Spleen (tissue), 7 donors: ENCODE results near the gene SAP30.

ENCODE experiments used
- POLR2AphosphoS5 ChIP-seq, 3 donors: sonication (generic); formaldehyde crosslinking; IDR thresholded peaks; one replicate each; pipeline ENCODE4 v1.5.1; 2017; ENCODE audit warnings: antibody characterized with exemption in 3 of 3
- TF ChIP-seq, protein P1 (sequence below), 11 experiments: fragments of 200-600 bp in 7 of 11; fragments of 450-650 bp in 4 of 11; sonication (generic) in 4 of 11; IDR thresholded peaks in 8 of 11; conservative IDR thresholded peaks in 3 of 11; 1 replicate in 7 of 11; 2 replicates in 4 of 11; pipeline versions ENCODE4 v1.4.0 to v1.8.0; 2016 to 2021; ENCODE audit warnings: antibody characterized with exemption in 11 of 11, inconsistent platforms in 4 of 11, mild to moderate bottlenecking in 1 of 11
- donor health status: DM: no; HTN: no; CAD: no; lungs with moderate emphysema.
- donor health status: DM: no; HTN: no; CAD: no.
- donor health status: DM: no; HTN: no; CAD: no.

GRCh38 chr4:173360587-173361221 lies 10.1 kb upstream of the SAP30 start:
- TF ChIP-seq POLR2AphosphoS5 (IDR thresholded peaks at IDR 0.05), result no peak
- TF ChIP-seq, protein P1, sequence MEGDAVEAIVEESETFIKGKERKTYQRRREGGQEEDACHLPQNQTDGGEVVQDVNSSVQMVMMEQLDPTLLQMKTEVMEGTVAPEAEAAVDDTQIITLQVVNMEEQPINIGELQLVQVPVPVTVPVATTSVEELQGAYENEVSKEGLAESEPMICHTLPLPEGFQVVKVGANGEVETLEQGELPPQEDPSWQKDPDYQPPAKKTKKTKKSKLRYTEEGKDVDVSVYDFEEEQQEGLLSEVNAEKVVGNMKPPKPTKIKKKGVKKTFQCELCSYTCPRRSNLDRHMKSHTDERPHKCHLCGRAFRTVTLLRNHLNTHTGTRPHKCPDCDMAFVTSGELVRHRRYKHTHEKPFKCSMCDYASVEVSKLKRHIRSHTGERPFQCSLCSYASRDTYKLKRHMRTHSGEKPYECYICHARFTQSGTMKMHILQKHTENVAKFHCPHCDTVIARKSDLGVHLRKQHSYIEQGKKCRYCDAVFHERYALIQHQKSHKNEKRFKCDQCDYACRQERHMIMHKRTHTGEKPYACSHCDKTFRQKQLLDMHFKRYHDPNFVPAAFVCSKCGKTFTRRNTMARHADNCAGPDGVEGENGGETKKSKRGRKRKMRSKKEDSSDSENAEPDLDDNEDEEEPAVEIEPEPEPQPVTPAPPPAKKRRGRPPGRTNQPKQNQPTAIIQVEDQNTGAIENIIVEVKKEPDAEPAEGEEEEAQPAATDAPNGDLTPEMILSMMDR (IDR thresholded peaks at IDR 0.05 in 8 of 11, conservative IDR thresholded peaks at IDR 0.05 in 3 of 11), result no peak
